ENCODE measurements around the gene STK33.

Gene STK33

DNA sequence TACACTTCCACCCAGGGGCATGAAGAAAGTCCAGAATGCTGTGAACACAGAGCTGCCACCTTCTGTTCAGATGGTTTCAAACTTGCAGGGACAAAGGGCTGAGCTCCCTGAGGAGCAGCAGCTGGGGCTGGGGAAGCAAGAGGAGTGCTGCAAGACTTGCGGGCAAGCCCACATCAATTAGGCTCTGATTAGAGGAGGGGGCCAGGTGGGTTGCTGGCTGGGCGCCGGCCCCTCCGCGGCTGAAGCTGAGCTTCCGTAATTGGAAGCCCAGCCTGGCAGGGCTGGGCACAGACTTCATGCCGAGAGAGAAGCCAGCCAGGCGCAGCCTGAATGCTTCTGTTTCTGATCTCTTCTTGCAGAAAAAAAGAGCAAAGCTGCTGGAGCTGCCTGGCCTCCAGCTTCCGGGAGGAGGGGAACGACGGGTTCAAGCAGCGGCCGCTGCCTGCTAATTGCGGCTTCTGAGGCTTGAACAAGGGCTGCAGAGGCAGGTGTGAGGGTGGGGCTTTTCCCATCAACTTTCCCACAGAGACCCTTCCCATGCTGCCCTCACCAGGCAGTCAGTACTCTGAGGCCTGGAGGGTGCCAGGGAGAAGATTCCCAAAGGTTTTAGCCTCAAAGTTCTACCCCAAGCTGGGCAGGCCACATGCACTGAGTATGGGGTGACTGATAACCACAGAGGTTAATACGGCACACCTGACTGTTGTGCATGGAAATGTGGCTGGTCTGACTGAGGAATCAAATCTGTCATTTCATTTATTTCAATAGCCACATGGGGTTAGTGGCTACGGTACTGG is 239.2 kb downstream of the STK33 start:
- DNase-seq: peak in 1 of 3 donors; percentile 24

DNA sequence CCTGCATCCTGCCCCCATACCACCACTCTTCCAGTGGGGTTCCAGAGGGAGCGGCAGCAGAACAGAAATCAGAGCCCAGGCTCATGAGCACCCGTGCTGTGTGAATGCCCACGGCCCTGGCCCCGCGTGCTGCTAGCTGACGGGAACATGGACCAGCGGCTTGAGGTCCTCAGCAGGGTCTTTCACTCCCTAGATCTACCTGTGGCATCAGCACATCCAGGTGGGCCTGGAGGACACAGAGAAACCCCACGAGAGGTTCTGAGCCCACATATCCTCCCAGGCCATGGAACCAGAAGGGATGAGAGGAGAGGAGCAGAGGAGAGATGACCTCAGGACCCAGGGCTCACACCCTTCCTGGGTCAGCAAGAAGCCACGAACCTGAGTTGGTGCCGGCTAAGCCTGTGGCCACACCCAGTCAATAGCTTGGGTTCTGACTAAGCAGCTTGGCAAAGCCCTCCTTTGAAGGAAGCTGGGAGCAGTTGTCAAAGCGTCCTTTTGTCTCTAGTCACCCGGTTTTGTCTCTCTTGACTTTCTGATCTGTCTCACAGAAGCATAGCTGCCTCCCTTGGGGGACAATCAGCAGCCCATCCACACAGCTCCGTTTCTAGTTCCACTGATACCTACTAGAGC is 241.0 kb downstream of the STK33 start:
- no peak for DNase-seq

- DNase-seq: peak in 2 of 3 donors; percentile 46 to 52
Observed at GRCh38 chr11:8352103-8352875, 241.7 kb downstream of the STK33 start.

GRCh38 chr11:8351223-8351622 is 242.8 kb downstream of the STK33 start:
- no peak for DNase-seq

GRCh38 chr11:8347978-8348377 is 246.1 kb downstream of the STK33 start:
- DNase-seq: no peak

GRCh38 chr11:8346157-8346755 is 247.8 kb downstream of the STK33 start:
- DNase-seq: no peak

DNA sequence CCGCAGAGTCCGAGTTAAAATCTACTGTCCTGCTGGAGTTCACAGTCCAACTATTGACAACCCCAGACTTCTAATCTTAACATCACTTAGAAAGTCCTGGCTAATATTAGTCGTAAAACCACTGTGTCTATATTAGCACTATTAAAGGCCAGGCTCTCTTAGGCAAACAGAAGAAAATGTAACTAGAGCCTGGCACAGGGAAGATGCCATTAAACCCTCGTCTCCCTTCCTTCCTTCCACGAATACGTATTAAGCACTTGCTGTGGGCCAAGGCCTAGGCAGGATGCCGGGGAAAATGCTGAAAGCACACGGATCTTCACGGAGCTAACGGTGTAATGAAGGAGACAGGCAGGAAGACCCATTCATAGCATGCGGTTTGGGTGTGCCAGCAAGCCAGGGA is 248.8 kb downstream of the STK33 start:
- DNase-seq: no peak

- no peak for DNase-seq
Observed at GRCh38 chr11:8344346-8344745, 249.7 kb downstream of the STK33 start.

GRCh38 chr11:8342821-8343681 is 251.0 kb downstream of the STK33 start:
- DNase-seq: peak; percentile 38 to 58 (median 45)

DNA sequence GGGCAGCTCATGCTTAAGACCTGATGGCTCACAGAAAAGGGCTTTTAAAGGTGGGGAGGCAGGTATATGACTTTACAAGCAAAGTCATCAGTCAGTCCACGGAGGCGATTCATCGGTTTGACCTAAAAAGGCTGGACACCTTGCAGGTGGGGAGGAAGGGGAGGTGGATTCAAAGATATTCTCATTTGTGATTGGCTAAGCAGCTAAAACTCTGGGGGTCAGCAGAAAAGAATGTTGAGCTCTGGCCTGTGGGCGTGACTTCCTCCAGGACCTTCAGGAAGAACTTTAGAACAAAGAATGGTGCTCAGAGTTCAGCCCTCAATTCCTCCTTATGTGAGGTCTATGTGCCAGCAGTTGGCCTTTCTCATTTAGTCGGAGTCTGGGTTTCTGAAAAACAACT is 252.0 kb downstream of the STK33 start:
- peak in 2 of 3 donors; percentile 36 to 37 for DNase-seq

All from suppressor macrophage treated with lipopolysaccharide for 1 hour (primary cell).